ENCODE measurements around the gene BICRA. TPM values are rescaled to one million over a fixed set of nuclear protein-coding genes. Genes with fewer than 3 reads are reported as not detected.

Gene BICRA
- total and polyA plus RNA-seq, 2 of the 4 experiments (the other 2 are of a cell fraction) = 1.8 to 3.5 TPM

DNA sequence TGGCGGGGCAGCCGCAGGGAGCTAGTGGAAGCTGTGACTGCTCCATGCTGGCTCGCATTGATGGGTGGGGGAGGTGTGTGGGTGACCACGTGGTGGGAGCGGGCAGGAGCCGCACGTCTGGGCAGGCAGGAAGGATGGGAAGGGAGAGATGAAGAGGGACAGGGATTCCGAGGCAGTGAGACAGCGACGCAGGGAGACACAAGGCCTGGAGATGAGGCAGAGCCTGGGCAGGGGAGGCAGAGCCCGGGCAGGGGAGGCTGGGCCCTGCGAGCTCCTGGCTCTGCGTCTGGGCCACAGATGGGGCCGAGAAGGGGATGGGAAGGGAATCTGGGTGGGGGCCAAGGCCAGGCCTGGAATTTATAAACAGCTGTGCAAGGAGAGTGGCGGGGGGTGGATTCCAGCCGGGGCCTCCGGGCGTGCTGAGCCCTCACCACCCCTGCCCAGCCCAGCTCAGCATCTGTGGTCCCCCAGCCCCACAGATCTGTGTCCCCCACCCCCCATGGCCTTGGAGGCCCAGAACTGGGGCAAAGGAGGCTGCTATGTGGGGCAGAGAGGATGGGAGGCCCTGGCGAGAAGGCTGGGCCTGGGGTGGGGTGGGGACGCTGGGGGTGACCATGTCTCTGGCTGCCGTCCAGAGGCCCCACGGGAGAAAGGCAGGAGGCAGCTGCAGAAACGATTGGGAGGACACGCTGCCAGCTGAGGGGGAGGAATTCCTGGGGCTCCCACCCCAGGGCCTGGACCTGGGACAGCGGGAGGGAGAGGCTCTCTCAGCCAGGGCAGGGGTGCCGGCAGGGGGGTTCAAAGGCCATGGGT lies 110.3 kb downstream of the BICRA start (continued):
- no peak for TF ChIP-seq RFX5 (IDR thresholded peaks at IDR 0.05; ENCODE audit: low read depth, low read length)
- peak; percentile 68 for TF ChIP-seq FOS (IDR thresholded peaks at IDR 0.05; ENCODE audit: low read depth, low read length)
- no peak for TF ChIP-seq RCOR1 (IDR thresholded peaks at IDR 0.05; ENCODE audit: insufficient replicate concordance, low read length)

DNA sequence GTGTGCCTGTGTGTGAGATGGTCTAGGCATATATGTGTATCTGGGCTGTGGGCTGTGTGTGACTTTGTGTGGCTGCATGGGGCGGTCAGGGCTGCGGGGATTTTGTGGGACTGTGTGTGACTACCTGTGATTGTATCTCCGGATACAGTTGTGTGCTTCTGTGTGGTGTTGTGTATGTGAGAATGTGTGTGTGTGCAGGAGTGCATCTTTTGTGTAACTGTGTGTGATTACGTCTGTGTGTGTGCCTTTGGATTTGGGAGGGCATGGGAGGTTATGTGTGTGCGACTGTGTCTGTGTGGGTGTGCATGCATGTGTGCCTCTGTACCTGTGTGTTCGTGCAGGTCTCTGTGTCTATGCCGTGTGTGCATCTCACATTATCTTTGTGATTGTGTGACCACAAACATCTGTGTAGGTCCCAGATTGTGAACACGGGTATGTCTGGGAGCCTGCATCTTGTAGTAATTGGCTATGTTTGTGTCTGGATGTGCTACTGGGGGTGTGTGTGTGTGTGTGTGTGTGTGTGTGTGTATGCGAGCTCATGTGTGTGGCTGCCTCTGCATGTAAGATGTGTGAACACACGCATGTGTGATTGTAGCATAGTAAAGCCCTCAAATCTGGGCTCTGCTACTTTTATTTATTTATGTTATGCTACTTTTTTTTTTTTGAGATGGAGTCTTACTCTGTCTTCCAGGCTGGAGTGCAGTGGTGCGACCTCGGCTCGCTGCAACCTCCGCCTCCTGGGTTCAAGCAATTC lies 111.9 kb downstream of the BICRA start:
- Histone ChIP-seq H3K23ac (ENCODE audit: low read depth, low read length) (peak overlapping the region; percentile 94), H3K79me1 (ENCODE audit: low read depth in 1 of 2, low read length in 2 of 2) (peaks cover 15 to 59% of the 10 kb centered on the region in 2 experiments), H2AK5ac (ENCODE audit: low read depth, low read length) (peak overlapping the region; percentile 96), H3K4me3 (ENCODE audit: insufficient read depth, low read depth, low read length) (no peak overlapping the region), H4K8ac (ENCODE audit: low read depth in 2 of 2, low read length in 2 of 2) (peak overlapping the region; percentile 6 to 82; a peak in 3 of 4 replicates), H3K4ac (ENCODE audit: low read depth, low read length) (peak overlapping the region; percentile 84), H3K56ac (ENCODE audit: extremely low read depth, insufficient read depth, low read length) (peak overlapping the region; percentile 31; the same call in 1 of the 2 replicates), H2BK120ac (ENCODE audit: low read depth, low read length) (peak overlapping the region; percentile 76), H3K4me1 (ENCODE audit: control insufficient read depth, insufficient read depth, low read length) (peaks cover 38% of the 10 kb centered on the region), H3K27ac (ENCODE audit: insufficient read depth, low read length) (peak overlapping the region; percentile 97), H2AK9ac (replicated peaks; ENCODE audit: low read depth, low read length, poor library complexity) (peak overlapping the region; percentile 53), H2AFZ (replicated peaks; ENCODE audit: low read length, poor library complexity) (peak overlapping the region; percentile 0), H3K27me3 (ENCODE audit: control insufficient read depth, insufficient read depth, low read length) (no peaks in the 10 kb centered on the region), H4K20me1 (ENCODE audit: insufficient read depth, low read length) (peaks cover 40% of the 10 kb centered on the region), H3K4me2 (ENCODE audit: low read depth, low read length) (peak overlapping the region; percentile 42), H2BK20ac (ENCODE audit: low read depth, low read length) (peak overlapping the region; percentile 7; the same call in 1 of the 2 replicates), H3K9ac (ENCODE audit: low read depth, low read length) (peak overlapping the region; percentile 11), H3K14ac (replicated peaks; ENCODE audit: low read depth, low read length) (peak overlapping the region; percentile 32), H3K9me3 (ENCODE audit: control insufficient read depth, insufficient read depth, low read length) (no peaks in the 10 kb centered on the region), H4K91ac (ENCODE audit: insufficient read depth, low read depth, low read length) (peak overlapping the region; percentile 83), H2BK5ac (ENCODE audit: low read depth, low read length, poor library complexity, severe bottlenecking) (peak overlapping the region; percentile 97), H3K18ac (ENCODE audit: low read depth, low read length) (peak overlapping the region; percentile 47), H2BK15ac (ENCODE audit: low read depth, low read length) (peak overlapping the region; percentile 21; the same call in 1 of the 3 replicates), H3K36me3 (ENCODE audit: control insufficient read depth, insufficient read depth, low read length) (peaks cover 51% of the 10 kb centered on the region), H4K5ac (ENCODE audit: low read depth, low read length) (peak overlapping the region; percentile 55), H3K9me1 (ENCODE audit: insufficient read depth, low read length) (peaks cover 24% of the 10 kb centered on the region)
- DNase-seq (peak; percentile 48), ATAC-seq (ENCODE audit: low read depth) (no peak)
- dilution Hi-C loops (cut with HindIII; ENCODE audit: low sequenced_read_pairs, unreplicated experiment) = no loop called here
- 74% methylated on average over 6 of the region's 14 CpGs; no CpG with 5 or more reads in 1 of the 2 experiments for WGBS, 2 experiments (ENCODE audit: extremely low coverage in 2 of 2, insufficient read length in 1 of 2)
- in situ Hi-C loops (cut with MboI; ENCODE audit: low sequenced_read_pairs) = loop anchor here (25.0 kb wide), 1 partner anchor 434 kb away; no protein-coding TSS in a partner anchor
- ChIA-PET POLR2A (ENCODE audit: unreplicated experiment) (no interaction called here), CTCF (no interaction called here)
- no TSS peak for BruUV-seq (replicated peaks)
- intact Hi-C loops (cut with micrococcal nuclease) = no loop called here
- TF ChIP-seq CTCF (conservative IDR thresholded peaks at IDR 0.05; ENCODE audit: low read depth, low read length) (no peak), ELK1 (IDR thresholded peaks at IDR 0.05; ENCODE audit: borderline replicate concordance, low read depth, low read length) (no peak), POLR2A (IDR thresholded peaks at IDR 0.05; ENCODE audit: low read depth, low read length) (no peak), MAZ (IDR thresholded peaks at IDR 0.05; ENCODE audit: borderline replicate concordance, low read depth, low read length) (no peak), RCOR1 (IDR thresholded peaks at IDR 0.05; ENCODE audit: insufficient replicate concordance, low read length) (no peak), NFE2L2 (IDR thresholded peaks at IDR 0.05; ENCODE audit: low read depth, low read length) (no peak)
- TF ChIP-seq, protein P1, sequence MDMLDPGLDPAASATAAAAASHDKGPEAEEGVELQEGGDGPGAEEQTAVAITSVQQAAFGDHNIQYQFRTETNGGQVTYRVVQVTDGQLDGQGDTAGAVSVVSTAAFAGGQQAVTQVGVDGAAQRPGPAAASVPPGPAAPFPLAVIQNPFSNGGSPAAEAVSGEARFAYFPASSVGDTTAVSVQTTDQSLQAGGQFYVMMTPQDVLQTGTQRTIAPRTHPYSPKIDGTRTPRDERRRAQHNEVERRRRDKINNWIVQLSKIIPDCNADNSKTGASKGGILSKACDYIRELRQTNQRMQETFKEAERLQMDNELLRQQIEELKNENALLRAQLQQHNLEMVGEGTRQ (IDR thresholded peaks at IDR 0.05; ENCODE audit: low read depth, low read length) = no peak
